K562 (cell line): ENCODE results near the gene ERMP1. TPM values are rescaled to one million over a fixed set of nuclear protein-coding genes. Genes with fewer than 3 reads are reported as not detected.

Experiments
- FOXJ3 ChIP-seq: sonication (generic); formaldehyde crosslinking; IDR thresholded peaks from 2 replicates; pipeline ENCODE4 v1.4.0; 2020; ENCODE audit warnings: mild to moderate bottlenecking, missing genetic modification reagents
- FOXP1 ChIP-seq: sonication (generic); formaldehyde crosslinking; IDR thresholded peaks from 2 replicates; pipeline ENCODE4 v1.8.0; 2022; ENCODE audit warnings: mild to moderate bottlenecking, missing genetic modification reagents
- FUS ChIP-seq: fragments of 200-400 bp; formaldehyde crosslinking; optimal IDR thresholded peaks from 2 replicates; pipeline ENCODE3; 2017; ENCODE audit warnings: low read depth, low read length
- HNRNPH1 ChIP-seq: fragments of 200-400 bp; formaldehyde crosslinking; optimal IDR thresholded peaks from 2 replicates; pipeline ENCODE3; 2017; ENCODE audit warnings: low read depth, mild to moderate bottlenecking, low read length, moderate library complexity
- MAFG ChIP-seq: fragments of 450-650 bp; conservative IDR thresholded peaks from 2 replicates; pipeline ENCODE4 v1.6.1; 2016; ENCODE audit warnings: missing genetic modification characterization, missing compliant biosample characterization
- MXD1 ChIP-seq: fragments of 250-450 bp; sonication (Bioruptor Pico); IDR thresholded peaks from 2 replicates; pipeline ENCODE4 v1.8.0; 2021; ENCODE audit warnings: borderline replicate concordance, mild to moderate bottlenecking, moderate library complexity; ENCODE audit not compliant: poor library complexity, severe bottlenecking
- NFE2 ChIP-seq: IDR thresholded peaks from 2 replicates; pipeline ENCODE4 v1.6.1; 2014; ENCODE audit warnings: antibody characterized with exemption, low read depth
- NR2C1 ChIP-seq, 2 experiments: fragments of 450-650 bp; IDR thresholded peaks; 2 replicates each; pipeline ENCODE4 v1.6.1; 2017; ENCODE audit warnings: mild to moderate bottlenecking in 2 of 2, antibody characterized with exemption in 1 of 2, inconsistent platforms in 1 of 2, missing compliant biosample characterization in 1 of 2, missing genetic modification characterization in 1 of 2
- PPARD ChIP-seq: fragments of 250-450 bp; sonication (Bioruptor Pico); IDR thresholded peaks from 2 replicates; pipeline ENCODE4 v1.8.0; 2022; ENCODE audit warnings: inconsistent platforms, mild to moderate bottlenecking, moderate library complexity
- RAD51 ChIP-seq: fragments of 450-650 bp; IDR thresholded peaks from 2 replicates; pipeline ENCODE4 v1.7.1; 2016; ENCODE audit warnings: low read depth, mild to moderate bottlenecking, borderline replicate concordance
- RHOXF2B ChIP-seq: fragments of 250-450 bp; sonication (Bioruptor Pico); conservative IDR thresholded peaks from 2 replicates; pipeline ENCODE4 v1.5.1; 2021
- RUNX1 ChIP-seq: sonication (generic); IDR thresholded peaks from 2 replicates; pipeline ENCODE4 v1.6.1; 2016; ENCODE audit warnings: antibody characterized with exemption, low read depth
- TEAD4 ChIP-seq, 2 experiments: sonication (generic) in 1 of 2; formaldehyde crosslinking in 1 of 2; IDR thresholded peaks; 2 replicates each; pipeline versions ENCODE4 v1.6.1 to v1.8.0; 2012 to 2022; ENCODE audit warnings: borderline replicate concordance in 1 of 2, inconsistent platforms in 1 of 2, low read length in 1 of 2, mild to moderate bottlenecking in 1 of 2, missing genetic modification reagents in 1 of 2
- ZNF134 ChIP-seq: fragments of 250-450 bp; sonication (Bioruptor Pico); conservative IDR thresholded peaks from 2 replicates; pipeline ENCODE4 v1.4.0; 2020
- ZNF282 ChIP-seq: sonication (generic); formaldehyde crosslinking; IDR thresholded peaks from 2 replicates; pipeline ENCODE4 v1.8.1; 2023; ENCODE audit warnings: missing genetic modification reagents
- ZNF41 ChIP-seq: fragments of 250-450 bp; sonication (Bioruptor Pico); conservative IDR thresholded peaks from 2 replicates; pipeline ENCODE4 v1.4.0; 2020; ENCODE audit warnings: mild to moderate bottlenecking
- polyA plus RNA-seq, 8 experiments: library from polyadenylated mRNA; depleted of rRNA in 4 of 8; stranded (reverse) in 5 of 8; unstranded in 3 of 8; fragments of >200 nt; fragmentation: Nextera tagmentation in 2 of 8; fragmentation: Illumina TruSeq in 1 of 8; extraction: Ambion mirVana in 2 of 8; extraction: Trizol in 1 of 8; gene quantifications; 2 replicates each; pipeline versions ENCODE4 v1.2.1 to v1.2.3, GENCODE V29; 2011 to 2014; ENCODE audit warnings: inconsistent platforms in 1 of 8, missing spikeins in 1 of 8
- total RNA-seq, 7 experiments: library from RNA; depleted of rRNA in 6 of 7; stranded (reverse); fragments of >200 nt in 6 of 7; fragmentation: Illumina TruSeq in 2 of 7; extraction: Trizol in 2 of 7; gene quantifications; 2 replicates each; pipeline versions ENCODE4 v1.2.1 to v1.2.3, GENCODE V29; 2011 to 2021; ENCODE audit warnings: low replicate concordance in 1 of 7
- TF ChIP-seq, protein P1 (sequence below), 2 experiments: IDR thresholded peaks; 2 replicates each; pipeline ENCODE4 v1.6.1; 2011; ENCODE audit warnings: borderline replicate concordance in 1 of 2, control low read depth in 1 of 2, low read depth in 1 of 2, low read length in 1 of 2, mild to moderate bottlenecking in 1 of 2, mixed read lengths in 1 of 2, moderate library complexity in 1 of 2; ENCODE audit not compliant: insufficient read depth in 1 of 2, insufficient read length in 1 of 2, poor library complexity in 1 of 2, severe bottlenecking in 1 of 2; ENCODE audit errors: extremely low read depth in 1 of 2
- TF ChIP-seq, protein P2 (sequence below): fragments of 450-650 bp; formaldehyde crosslinking; IDR thresholded peaks from 2 replicates; pipeline ENCODE4 v1.4.0; 2022; ENCODE audit warnings: missing genetic modification characterization

The ERMP1 gene
- total and polyA plus RNA-seq, 9 of the 15 experiments (the other 6 are each of a cell fraction or from before 2014, with no cell fraction given) = 2.5 to 26.3 (median 12.6) TPM

DNA sequence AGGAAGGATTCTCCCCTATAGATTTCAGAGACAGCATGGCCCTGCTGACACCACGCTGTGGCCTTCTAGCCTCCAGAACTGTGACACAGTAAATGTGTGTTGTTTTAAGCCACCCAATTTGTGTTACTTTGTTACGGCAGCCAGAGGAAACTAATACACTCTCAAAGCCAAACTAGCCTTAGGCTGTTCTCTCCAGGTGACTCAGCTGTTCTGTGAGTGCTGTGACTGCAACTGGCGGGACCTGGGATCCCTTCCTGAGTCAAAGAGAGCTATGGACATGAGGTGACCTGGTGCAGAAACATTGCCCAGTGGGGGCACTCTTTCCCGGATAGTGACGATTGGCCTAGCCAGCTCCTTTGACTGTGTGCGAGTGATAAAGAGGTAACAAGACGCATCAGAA, 43.8 kb upstream of the ERMP1 start (continued):
- TF ChIP-seq NFE2 (peak; percentile 72), MAFG (tag) (peak; percentile 62; the same call in 1 of the 2 replicates), FOXJ3 (no peak), FOXP1 (CRISPR knock-in tag) (no peak), HNRNPH1 (no peak), FUS (no peak), RUNX1 (no peak), RHOXF2B (CRISPR knock-in tag) (no peak), ZNF41 (no peak), RAD51 (no peak), NR2C1 (IDR thresholded peaks at IDR 0.05) (peak; percentile 27; the same call in 1 of the 2 replicates), NR2C1 (tag; IDR thresholded peaks at IDR 0.05) (no peak), TEAD4 (IDR thresholded peaks at IDR 0.05; ENCODE audit: low read length) (no peak), TEAD4 (CRISPR knock-in tag; IDR thresholded peaks at IDR 0.05; ENCODE audit: borderline replicate concordance) (no peak), ZNF282 (CRISPR knock-in tag) (no peak), PPARD (CRISPR knock-in tag) (no peak), MXD1 (CRISPR knock-in tag) (no peak), ZNF134 (CRISPR knock-in tag) (no peak)
- TF ChIP-seq, protein P1, sequence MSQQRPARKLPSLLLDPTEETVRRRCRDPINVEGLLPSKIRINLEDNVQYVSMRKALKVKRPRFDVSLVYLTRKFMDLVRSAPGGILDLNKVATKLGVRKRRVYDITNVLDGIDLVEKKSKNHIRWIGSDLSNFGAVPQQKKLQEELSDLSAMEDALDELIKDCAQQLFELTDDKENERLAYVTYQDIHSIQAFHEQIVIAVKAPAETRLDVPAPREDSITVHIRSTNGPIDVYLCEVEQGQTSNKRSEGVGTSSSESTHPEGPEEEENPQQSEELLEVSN (IDR thresholded peaks at IDR 0.05; ENCODE audit: borderline replicate concordance in 1 of 2, extremely low read depth in 1 of 2, insufficient read depth in 1 of 2, insufficient read length in 1 of 2, low read depth in 1 of 2, low read length in 1 of 2, poor library complexity in 1 of 2, severe bottlenecking in 1 of 2) = peak in 1 of 2 experiments; percentile 47
- TF ChIP-seq, protein P2, sequence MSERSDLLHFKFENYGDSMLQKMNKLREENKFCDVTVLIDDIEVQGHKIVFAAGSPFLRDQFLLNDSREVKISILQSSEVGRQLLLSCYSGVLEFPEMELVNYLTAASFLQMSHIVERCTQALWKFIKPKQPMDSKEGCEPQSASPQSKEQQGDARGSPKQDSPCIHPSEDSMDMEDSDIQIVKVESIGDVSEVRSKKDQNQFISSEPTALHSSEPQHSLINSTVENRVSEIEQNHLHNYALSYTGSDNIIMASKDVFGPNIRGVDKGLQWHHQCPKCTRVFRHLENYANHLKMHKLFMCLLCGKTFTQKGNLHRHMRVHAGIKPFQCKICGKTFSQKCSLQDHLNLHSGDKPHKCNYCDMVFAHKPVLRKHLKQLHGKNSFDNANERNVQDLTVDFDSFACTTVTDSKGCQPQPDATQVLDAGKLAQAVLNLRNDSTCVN (CRISPR knock-in tag) = no peak
